ENCODE results near the gene ZNF22.
A peak's percentile ranks its signal among the peaks of the same experiment; 100 is the strongest.

ZNF22 gene

GRCh38 chr10:44971434-44971833 is 29.3 kb upstream of the ZNF22 start:
- Mint-ChIP-seq H3K4me3 (no peak overlapping the region), H3K9me3 (ENCODE audit: low read depth) (no peaks in the 10 kb centered on the region), H3K27ac (no peak overlapping the region), H3K36me3 (no peaks in the 10 kb centered on the region), H3K27me3 (no peaks in the 10 kb centered on the region), H3K4me1 (ENCODE audit: low read depth) (peaks cover 29% of the 10 kb centered on the region)

- H3K36me3 Mint-ChIP-seq = no peaks in the 10 kb centered on the region
- H3K27me3 Mint-ChIP-seq = no peaks in the 10 kb centered on the region
- H3K9me3 Mint-ChIP-seq (ENCODE audit: low read depth) = no peaks in the 10 kb centered on the region
- H3K4me1 Mint-ChIP-seq (ENCODE audit: low read depth) = peaks cover 29% of the 10 kb centered on the region
- H3K4me3 Mint-ChIP-seq = no peak overlapping the region
- no peak overlapping the region for H3K27ac Mint-ChIP-seq
Observed at GRCh38 chr10:44971935-44972757, 28.6 kb upstream of the ZNF22 start.

- Mint-ChIP-seq H3K4me1 (ENCODE audit: low read depth) (peaks cover 23% of the 10 kb centered on the region), H3K36me3 (no peaks in the 10 kb centered on the region)
Observed at GRCh38 chr10:44972874-44973306, 27.8 kb upstream of the ZNF22 start.

GRCh38 chr10:44973323-44974081 is 27.2 kb upstream of the ZNF22 start:
- Mint-ChIP-seq H3K9me3 (ENCODE audit: low read depth) (no peaks in the 10 kb centered on the region), H3K4me1 (ENCODE audit: low read depth) (peaks cover 16% of the 10 kb centered on the region), H3K27ac (no peak overlapping the region), H3K36me3 (no peaks in the 10 kb centered on the region), H3K27me3 (no peaks in the 10 kb centered on the region), H3K4me3 (no peak overlapping the region)

More at GRCh38 chr10:44972874-44973306, 27.8 kb upstream of the ZNF22 start:
- Mint-ChIP-seq H3K27me3 (no peaks in the 10 kb centered on the region), H3K27ac (no peak overlapping the region), H3K9me3 (ENCODE audit: low read depth) (no peaks in the 10 kb centered on the region), H3K4me3 (no peak overlapping the region)

- Mint-ChIP-seq H3K36me3 (no peaks in the 10 kb centered on the region), H3K9me3 (ENCODE audit: low read depth) (no peaks in the 10 kb centered on the region), H3K27me3 (no peaks in the 10 kb centered on the region), H3K4me3 (peak overlapping the region; percentile 78), H3K27ac (no peak overlapping the region), H3K4me1 (ENCODE audit: low read depth) (peaks cover 10% of the 10 kb centered on the region)
Observed at GRCh38 chr10:44974082-44974627, 26.6 kb upstream of the ZNF22 start.

- H3K27me3 Mint-ChIP-seq = no peaks in the 10 kb centered on the region
- no peak overlapping the region for H3K27ac Mint-ChIP-seq
Observed at GRCh38 chr10:44974628-44975430, 25.9 kb upstream of the ZNF22 start.

DNA sequence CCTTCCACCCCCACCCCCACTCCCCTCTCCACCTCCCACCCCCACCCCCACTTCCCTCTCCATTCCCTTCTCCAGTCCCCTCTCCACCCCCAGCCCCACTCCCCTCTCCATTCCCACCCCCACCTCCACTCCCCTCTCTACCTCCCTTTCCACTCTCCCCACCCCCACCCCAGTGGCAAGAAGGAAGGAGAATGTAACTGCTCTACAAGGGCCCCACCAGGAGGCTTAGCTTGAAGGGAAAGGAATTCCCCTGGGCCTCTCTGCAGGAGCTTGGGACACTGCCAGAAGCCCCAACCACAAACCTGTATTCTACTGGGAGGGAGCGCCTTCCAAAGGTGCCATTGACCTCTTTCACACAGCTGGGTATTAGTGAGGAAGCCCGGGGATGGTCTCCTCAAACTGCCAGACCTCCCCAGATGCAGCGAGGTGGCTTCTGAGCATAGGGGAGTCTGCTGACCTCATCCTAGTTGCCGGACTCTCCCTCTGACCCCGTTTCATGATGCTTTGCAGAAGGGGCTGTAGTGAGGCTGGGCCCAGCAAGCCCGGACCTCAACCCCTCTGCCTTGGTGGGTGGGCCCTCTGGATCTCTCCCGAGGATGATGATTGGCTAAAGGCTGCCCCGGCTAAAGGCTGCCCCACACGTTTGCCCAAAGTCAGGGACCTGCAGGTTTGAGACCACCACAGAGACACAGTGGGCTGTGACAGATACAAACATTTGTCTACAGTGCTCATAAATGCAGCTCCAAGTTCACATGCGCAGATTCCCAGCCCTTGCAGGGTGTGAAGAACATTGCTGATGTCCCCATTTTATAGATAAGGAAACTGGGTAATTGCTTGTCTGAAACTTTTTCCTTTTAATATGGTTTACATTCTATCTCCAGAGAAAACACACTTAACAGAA is 25.0 kb upstream of the ZNF22 start:
- peak overlapping the region; percentile 13 for H3K4me3 Mint-ChIP-seq
- H3K27me3 Mint-ChIP-seq = no peaks in the 10 kb centered on the region
- no peaks in the 10 kb centered on the region for H3K36me3 Mint-ChIP-seq
- no peak overlapping the region for H3K27ac Mint-ChIP-seq
- no peaks in the 10 kb centered on the region for H3K9me3 Mint-ChIP-seq (ENCODE audit: low read depth)
- peaks cover 8% of the 10 kb centered on the region for H3K4me1 Mint-ChIP-seq (ENCODE audit: low read depth)

More at GRCh38 chr10:44974628-44975430, 25.9 kb upstream of the ZNF22 start:
- Mint-ChIP-seq H3K4me1 (ENCODE audit: low read depth) (peaks cover 8% of the 10 kb centered on the region), H3K36me3 (no peaks in the 10 kb centered on the region), H3K9me3 (ENCODE audit: low read depth) (no peaks in the 10 kb centered on the region), H3K4me3 (peak overlapping the region; percentile 78)

GRCh38 chr10:44976352-44977198 is 24.1 kb upstream of the ZNF22 start:
- H3K36me3 Mint-ChIP-seq = no peaks in the 10 kb centered on the region
- no peak overlapping the region for H3K4me3 Mint-ChIP-seq
- H3K27ac Mint-ChIP-seq = no peak overlapping the region
- peaks cover 8% of the 10 kb centered on the region for H3K4me1 Mint-ChIP-seq (ENCODE audit: low read depth)
- H3K27me3 Mint-ChIP-seq = no peaks in the 10 kb centered on the region
- H3K9me3 Mint-ChIP-seq (ENCODE audit: low read depth) = no peaks in the 10 kb centered on the region

- Mint-ChIP-seq H3K27ac (no peak overlapping the region), H3K27me3 (no peaks in the 10 kb centered on the region), H3K36me3 (no peaks in the 10 kb centered on the region), H3K9me3 (ENCODE audit: low read depth) (no peaks in the 10 kb centered on the region), H3K4me1 (ENCODE audit: low read depth) (peaks cover 8% of the 10 kb centered on the region), H3K4me3 (no peak overlapping the region)
Observed at GRCh38 chr10:44977287-44978212, 23.2 kb upstream of the ZNF22 start.

GRCh38 chr10:44978213-44978569 is 22.5 kb upstream of the ZNF22 start:
- no peaks in the 10 kb centered on the region for H3K36me3 Mint-ChIP-seq
- H3K4me3 Mint-ChIP-seq = no peak overlapping the region
- no peaks in the 10 kb centered on the region for H3K27me3 Mint-ChIP-seq
- no peak overlapping the region for H3K27ac Mint-ChIP-seq
- no peaks in the 10 kb centered on the region for H3K9me3 Mint-ChIP-seq (ENCODE audit: low read depth)
- peaks cover 8% of the 10 kb centered on the region for H3K4me1 Mint-ChIP-seq (ENCODE audit: low read depth)

DNA sequence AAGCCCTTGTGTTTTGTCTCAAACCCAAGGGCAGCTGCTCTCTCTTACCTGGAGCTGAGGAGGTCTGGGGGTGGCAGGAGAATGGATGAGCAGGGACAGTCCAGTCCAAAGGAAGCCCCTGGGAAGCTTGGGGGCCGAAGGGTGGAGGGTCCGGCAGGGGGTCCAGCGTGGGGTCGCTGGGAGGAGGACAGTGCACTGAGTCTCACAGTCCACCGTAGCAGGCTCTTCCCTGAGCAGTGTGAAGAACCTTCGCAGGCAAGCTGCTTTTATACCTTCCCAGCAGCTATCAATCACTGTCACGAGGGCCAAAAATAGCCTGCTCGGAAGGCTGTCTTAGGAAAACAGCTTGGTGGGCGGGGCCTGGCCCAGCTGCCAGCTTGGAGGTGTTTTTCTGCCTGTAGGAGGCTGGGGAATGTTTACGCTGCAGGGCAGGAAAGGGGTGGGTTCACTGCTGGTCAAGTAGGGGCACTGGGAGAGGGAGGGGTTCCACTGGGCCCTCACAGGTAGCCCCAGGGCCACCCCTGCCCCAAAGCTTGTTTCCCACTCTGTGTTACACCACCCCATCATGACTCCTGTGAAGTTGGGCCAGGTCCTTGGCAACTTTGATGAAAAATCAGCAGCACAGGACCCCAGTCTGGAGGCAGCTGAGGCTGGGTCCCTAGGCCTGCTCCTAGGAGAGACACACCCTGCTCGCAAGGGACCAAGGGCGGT is 22.0 kb upstream of the ZNF22 start, which contains the start of gene DEPP1:
Gene DEPP1 (minus strand): TSS at position 240 of the 711 bp plus-strand sequence. CDS start 779 bp downstream, outside the sequence.
- Mint-ChIP-seq H3K27ac (no peak within 1 kb of the TSS), H3K27me3 (no peaks in the 10 kb centered on the region), H3K36me3 (no peaks in the 10 kb centered on the region), H3K4me1 (ENCODE audit: low read depth) (peaks cover 5% of the 10 kb centered on the region), H3K4me3 (no peak within 1 kb of the TSS), H3K9me3 (ENCODE audit: low read depth) (no peaks in the 10 kb centered on the region)

All from activated naive CD8-positive, alpha-beta T cell (primary cell).